Measurements from ENCODE around the gene KRT83.

KRT83 gene

DNA sequence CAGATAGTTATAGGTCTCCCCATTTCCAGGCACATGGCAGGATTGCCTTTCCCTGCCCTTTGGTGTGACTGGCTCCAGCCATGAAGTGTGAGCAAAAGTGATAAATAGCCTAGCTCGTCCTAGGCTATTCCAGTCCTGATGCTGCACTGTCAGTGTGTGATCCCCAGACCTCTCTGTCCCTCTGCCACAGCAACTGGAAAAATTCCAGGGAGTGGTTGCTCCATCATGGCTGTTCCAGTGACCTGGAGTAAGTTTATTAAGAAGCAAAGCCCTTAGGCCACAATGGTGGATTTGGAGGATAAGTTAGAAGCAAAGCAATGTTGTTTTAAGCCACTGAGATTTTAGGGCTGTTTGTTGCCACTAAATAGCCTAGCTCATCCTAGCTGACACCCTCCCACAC is 9.8 kb upstream of the KRT83 start:
- no peak for DNase-seq

GRCh38 chr12:52327830-52328500 is 6.8 kb upstream of the KRT83 start:
- DNase-seq: no peak

GRCh38 chr12:52327052-52327829 is 6.0 kb upstream of the KRT83 start:
- peak; percentile 75 to 80 for DNase-seq

DNA sequence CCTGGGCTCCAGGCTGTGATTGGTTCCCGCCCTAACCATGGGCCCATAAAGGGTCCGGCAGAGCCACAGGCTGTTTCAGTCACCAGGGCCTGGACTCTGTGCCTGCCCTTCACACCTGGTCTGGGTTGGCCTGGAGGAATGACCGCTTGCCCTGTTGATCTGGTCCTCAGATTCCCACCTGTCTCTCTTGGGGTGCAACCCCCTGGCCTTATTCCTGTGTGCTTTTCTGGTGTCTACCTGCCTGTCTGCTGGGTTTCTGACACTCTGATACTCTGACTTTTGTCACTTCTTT is 2.9 kb upstream of the KRT83 start:
- no peak for DNase-seq

DNA sequence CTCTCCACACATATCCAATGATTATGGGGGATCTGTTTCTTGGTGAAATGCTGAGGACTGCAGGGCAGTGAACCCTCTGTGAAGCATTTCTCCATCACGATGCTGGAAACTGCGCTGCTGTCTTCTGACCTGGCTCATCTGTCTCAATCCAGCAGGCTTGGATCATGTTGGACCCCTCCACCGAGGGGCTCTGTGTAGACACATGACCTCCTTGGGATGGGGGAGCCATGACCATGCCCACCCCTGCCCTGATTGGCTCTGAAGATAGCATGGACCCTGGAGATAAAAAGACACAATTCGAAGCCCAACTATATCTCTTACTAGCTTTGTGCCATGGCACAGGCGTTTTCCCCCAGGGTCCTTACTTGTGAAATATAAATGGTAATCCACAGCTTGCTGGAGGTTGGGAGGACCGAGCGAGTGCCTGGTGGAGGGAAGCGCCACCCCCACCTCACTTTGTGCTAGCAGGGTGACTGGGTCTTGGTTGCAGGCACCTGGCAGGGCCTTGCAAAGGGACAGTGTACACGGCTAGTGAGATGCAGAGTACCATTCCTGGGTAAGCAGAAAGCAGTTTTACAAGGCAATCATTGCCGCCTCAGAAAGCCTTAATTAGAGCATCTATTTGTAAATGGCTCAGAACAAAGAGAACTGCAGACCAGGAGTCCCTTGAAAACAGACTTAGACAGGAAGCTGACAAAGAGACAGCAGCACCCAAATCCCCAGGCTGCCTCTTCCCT is 2.4 kb upstream of the KRT83 start:
- DNase-seq: no peak

GRCh38 chr12:52323001-52323400 is 1.8 kb upstream of the KRT83 start:
- no peak for DNase-seq

DNA sequence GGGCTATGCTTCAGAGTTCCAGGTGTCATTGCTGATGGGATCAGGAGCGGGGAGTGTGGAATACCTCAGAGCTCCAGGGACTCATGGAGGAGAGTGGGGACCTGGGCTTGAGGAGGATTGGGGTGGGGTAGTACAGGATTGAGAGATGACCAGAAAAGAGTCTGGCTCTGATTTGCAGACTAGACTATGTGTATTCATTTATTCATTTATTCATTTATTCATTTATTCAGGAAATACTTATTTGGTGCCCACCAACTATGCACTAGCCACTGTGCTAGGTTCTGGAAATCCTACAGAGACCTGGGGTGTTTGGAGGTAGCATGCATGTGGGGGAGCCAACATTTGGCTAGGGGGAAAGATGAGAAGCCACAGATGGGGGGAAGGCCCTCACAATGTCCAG is 871 bp upstream of the KRT83 start:
- DNase-seq: no peak

DNA sequence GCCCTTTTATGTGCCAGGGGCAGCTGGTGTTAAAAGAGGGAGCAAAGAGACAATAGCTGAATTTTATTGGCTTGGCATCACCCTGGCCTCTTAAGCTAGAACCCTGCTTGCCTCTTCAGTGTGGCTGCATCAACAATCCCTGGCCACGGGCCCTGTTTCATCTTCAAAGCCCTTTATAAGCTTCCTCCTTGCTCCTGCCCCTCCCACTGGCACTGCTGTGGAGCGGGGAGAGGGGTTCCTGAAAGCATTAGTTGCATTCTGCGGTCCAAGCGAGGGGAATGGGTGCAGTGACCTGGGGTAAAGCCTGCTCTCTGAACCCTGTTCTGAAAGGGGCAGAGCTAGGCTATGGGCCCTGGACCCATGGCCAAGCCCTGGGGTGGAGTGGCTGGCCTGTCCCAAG is 220 bp upstream of the KRT83 start:
- DNase-seq: no peak

GRCh38 chr12:52319097-52319496 is 2.1 kb downstream of the KRT83 start:
- DNase-seq: no peak

- no peak for DNase-seq
Measured at GRCh38 chr12:52318241-52318990, 2.8 kb downstream of the KRT83 start.

DNA sequence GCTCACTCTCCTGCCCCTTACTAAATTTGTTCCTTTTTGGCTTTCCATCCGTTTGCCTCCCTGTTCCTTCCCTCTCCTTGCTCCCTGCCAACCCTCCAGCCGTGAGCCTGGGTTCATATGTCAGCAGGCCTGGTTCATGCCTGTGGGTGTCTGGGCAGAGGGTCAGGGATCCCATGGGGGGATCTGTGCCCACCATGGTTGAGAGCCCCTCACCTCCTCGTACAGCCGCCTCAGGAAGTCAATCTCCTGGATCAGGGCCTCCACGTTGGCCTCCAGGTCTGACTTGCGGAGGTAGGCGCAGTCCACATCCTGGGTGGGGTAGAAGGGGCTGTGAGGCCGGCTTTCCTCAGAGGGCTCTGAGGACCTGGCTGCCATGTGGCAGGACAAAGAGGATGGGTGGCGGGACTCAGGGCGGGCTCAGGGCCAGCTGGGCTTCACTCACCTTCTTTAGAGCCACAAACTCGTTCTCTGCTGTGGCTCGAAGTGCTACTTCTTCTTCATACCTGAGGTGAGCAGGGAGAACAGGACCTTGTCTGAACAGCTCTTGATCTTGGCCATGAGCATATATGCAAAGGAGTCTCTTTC is 3.6 kb downstream of the KRT83 start:
- DNase-seq: no peak

GRCh38 chr12:52316701-52317100 is 4.5 kb downstream of the KRT83 start:
- DNase-seq: no peak

DNA sequence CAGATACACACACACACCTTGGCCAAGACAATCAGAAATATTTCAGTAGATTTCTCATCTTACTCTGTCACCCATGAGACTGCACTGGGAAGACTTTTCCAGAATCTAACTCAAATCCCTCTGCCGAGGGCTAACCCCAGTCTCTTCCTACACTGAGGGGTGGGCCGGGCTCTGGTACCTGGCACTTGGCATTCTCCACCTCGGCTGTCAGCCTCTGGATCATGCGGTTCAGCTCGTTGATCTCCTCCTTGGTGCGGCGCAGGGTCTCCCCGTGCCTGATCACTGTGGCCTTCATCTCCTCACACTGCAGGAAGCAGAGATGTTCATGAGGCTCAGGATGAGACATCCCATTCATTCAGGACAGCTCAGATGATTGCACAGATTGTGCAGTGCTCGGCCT is 4.9 kb downstream of the KRT83 start:
- DNase-seq: no peak

GRCh38 chr12:52315721-52316120 is 5.5 kb downstream of the KRT83 start:
- DNase-seq: peak in 1 of 2 donors; percentile 53

- DNase-seq: no peak
Measured at GRCh38 chr12:52314511-52314910, 6.7 kb downstream of the KRT83 start.

DNA sequence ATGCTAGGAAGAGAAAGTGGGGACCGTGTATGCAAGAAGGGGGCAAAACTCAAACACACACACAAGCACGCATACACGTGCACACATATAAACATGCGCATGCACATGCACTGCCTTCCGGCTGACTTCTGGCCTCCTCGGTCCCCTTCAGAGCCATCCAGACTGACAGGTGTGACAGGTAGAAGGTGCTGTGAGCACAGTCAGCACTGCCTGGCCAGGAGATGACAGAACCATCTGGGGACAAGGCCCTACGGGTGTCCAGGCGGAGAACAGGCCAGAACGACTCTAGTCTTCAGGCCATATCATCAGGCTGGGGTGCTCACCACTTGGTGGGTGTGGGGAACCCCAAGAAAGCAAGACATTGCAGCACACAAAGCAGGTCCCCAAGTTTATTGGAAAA is 7.3 kb downstream of the KRT83 start:
- DNase-seq: no peak

- DNase-seq: no peak
Measured at GRCh38 chr12:52313461-52313860, 7.7 kb downstream of the KRT83 start.

DNA sequence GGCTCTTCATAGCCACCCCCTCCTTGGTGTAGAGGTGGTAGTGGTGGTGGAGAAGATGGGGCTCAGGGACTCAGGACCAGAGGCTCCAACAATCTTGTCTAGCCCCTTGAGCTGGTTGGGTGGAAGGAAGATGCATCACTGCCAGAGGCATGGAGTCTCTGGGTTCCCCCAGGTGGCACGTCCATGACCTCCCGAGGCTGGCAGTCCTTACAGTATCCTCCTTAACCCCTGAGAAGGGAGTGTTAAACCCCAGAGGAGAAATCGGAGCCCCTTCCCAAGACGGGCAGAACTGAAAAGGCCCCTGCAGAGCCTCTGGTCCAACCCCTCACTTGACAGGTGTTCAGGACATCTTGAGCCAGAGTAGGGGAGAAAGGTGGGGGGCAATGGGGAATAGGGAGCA is 9.1 kb downstream of the KRT83 start:
- no peak for DNase-seq

DNA sequence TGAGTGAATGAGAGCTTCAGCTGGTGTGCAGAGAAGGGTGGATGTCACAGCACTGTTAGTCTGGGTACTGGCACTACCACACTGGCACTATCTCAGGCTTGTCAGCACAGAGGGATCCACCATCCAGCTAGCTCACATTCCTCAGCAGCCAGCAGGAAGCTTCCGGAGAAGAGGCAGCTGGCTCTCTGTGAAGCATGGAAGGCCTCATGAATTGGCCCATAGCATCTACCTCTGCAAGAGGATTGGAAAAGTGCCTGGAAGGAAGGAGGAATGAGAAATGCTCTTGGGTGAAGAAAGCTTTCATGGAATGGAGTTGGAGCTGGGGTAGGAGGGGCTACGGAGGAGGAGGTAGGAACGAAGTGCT is 9.9 kb downstream of the KRT83 start:
- DNase-seq: no peak

DNA sequence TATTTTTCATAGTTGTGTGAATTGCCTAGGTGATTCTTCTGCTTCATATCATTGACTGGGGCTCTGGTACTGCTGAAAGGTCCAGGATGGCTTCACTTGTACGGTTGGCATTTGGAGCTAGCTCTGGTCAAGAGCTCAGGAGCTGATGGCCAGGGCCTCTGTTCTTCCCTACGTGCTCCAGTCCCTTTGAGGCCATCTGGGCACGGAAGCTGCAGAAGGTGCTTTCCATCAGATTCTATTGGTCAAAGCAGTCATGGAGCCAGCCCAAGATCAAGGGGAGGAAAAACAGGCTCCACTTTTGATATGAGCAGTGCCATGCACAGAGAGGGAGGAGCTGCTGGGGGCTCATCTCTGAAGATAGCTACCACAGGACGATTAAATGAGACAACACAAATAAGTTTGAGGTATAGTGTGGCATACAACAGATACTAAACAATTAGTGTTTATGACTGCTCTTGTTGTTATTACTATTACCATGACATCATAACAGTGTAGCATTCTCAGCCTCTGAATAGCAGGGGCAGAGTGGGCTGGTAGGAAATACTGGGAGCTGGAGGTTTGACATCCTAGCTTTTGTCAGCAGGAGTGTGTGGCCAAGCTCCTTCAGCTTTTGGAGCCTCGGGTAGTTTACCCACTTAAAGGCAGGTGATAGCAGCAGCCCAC is 10.4 kb downstream of the KRT83 start:
- DNase-seq: no peak

- no peak for DNase-seq
Measured at GRCh38 chr12:52308806-52309425, 12.3 kb downstream of the KRT83 start.

All from stimulated activated CD4-positive, alpha-beta T cell treated with anti-CD3 and anti-CD28 coated beads, Interleukin-2, amount 100 ng/mL, for 24 hours (primary cell).